GM12891 (cell line): ENCODE measurements around the gene ALPG.

Source experiments
- DNase-seq: peaks from one replicate; pipeline ENCODE4 v3.0.0; 2011; ENCODE audit warnings: low spot score; ENCODE audit not compliant: insufficient read length
- FAIRE-seq: peaks from 2 replicates; lab custom pipeline; 2011; peaks lifted over from hg19 to GRCh38; lab: Jason Lieb, UNC
- PAX5 ChIP-seq: IDR thresholded peaks from 2 replicates; pipeline ENCODE4 v1.6.1; 2011; ENCODE audit warnings: low read length, moderate library complexity, mild to moderate bottlenecking; ENCODE audit not compliant: insufficient read depth, severe bottlenecking
- POLR2A ChIP-seq: IDR thresholded peaks from 2 replicates; pipeline ENCODE4 v1.6.1; 2011; ENCODE audit warnings: low read depth, low read length, control low read depth
- POLR2AphosphoS5 ChIP-seq: IDR thresholded peaks from 2 replicates; pipeline ENCODE4 v1.6.1; 2011; ENCODE audit warnings: low read depth, low read length, control low read depth
- POU2F2 ChIP-seq: IDR thresholded peaks from 2 replicates; pipeline ENCODE4 v1.6.1; 2011; ENCODE audit warnings: low read depth, mild to moderate bottlenecking, control low read depth, low read length, moderate library complexity
- SPI1 ChIP-seq: IDR thresholded peaks from 2 replicates; pipeline ENCODE4 v1.6.1; 2011; ENCODE audit warnings: low read depth, low read length, control low read depth
- TAF1 ChIP-seq: IDR thresholded peaks from 2 replicates; pipeline ENCODE4 v1.6.1; 2011; ENCODE audit warnings: low read depth, low read length, control low read depth

The ALPG gene

GRCh38 chr2:232412986-232413385, 6.3 kb downstream of the ALPG start:
- no peak for FAIRE-seq
- DNase-seq: no peak
- TF ChIP-seq PAX5: no peak

GRCh38 chr2:232415138-232415690, 8.6 kb downstream of the ALPG start:
- no peak for TF ChIP-seq TAF1
- TF ChIP-seq POU2F2: no peak
- no peak for TF ChIP-seq POLR2AphosphoS5
- no peak for TF ChIP-seq PAX5
- TF ChIP-seq POLR2A: no peak
- TF ChIP-seq SPI1: no peak
- FAIRE-seq (no peak), DNase-seq (no peak)

- DNase-seq (no peak), FAIRE-seq (no peak)
- TF ChIP-seq PAX5 (no peak), TAF1 (no peak), SPI1 (no peak), POLR2AphosphoS5 (no peak), POLR2A (no peak), POU2F2 (no peak)
Observed at GRCh38 chr2:232415736-232416520, 9.3 kb downstream of the ALPG start.

- DNase-seq (no peak), FAIRE-seq (no peak)
- TF ChIP-seq SPI1: no peak
- no peak for TF ChIP-seq POU2F2
Observed at GRCh38 chr2:232416521-232417470, 10.2 kb downstream of the ALPG start.

- FAIRE-seq (no peak), DNase-seq (no peak)
- TF ChIP-seq POU2F2: no peak
- no peak for TF ChIP-seq POLR2AphosphoS5
- no peak for TF ChIP-seq POLR2A
- no peak for TF ChIP-seq PAX5
- no peak for TF ChIP-seq TAF1
- TF ChIP-seq SPI1: no peak
Observed at GRCh38 chr2:232417489-232417888, 10.8 kb downstream of the ALPG start.

- FAIRE-seq (no peak), DNase-seq (no peak)
- no peak for TF ChIP-seq TAF1
- TF ChIP-seq POU2F2: no peak
- TF ChIP-seq SPI1: no peak
- TF ChIP-seq PAX5: no peak
- TF ChIP-seq POLR2A: no peak
- TF ChIP-seq POLR2AphosphoS5: no peak
Observed at GRCh38 chr2:232418056-232418455, 11.4 kb downstream of the ALPG start.

- FAIRE-seq (no peak), DNase-seq (no peak)
- TF ChIP-seq POLR2AphosphoS5 (no peak), POLR2A (no peak), SPI1 (no peak), PAX5 (no peak), POU2F2 (no peak), TAF1 (no peak)
Observed at GRCh38 chr2:232418466-232419244, 12.0 kb downstream of the ALPG start.

- TF ChIP-seq PAX5 (no peak), TAF1 (no peak), POLR2AphosphoS5 (no peak), POLR2A (no peak), POU2F2 (no peak)
- FAIRE-seq: no peak
- DNase-seq: no peak
Observed at GRCh38 chr2:232419245-232420072, 12.8 kb downstream of the ALPG start.
